PC-3 (cell line): ENCODE data around the gene RTN3. TPM values are rescaled to one million over a fixed set of nuclear protein-coding genes. Genes with fewer than 3 reads are reported as not detected.

Source experiments
- ATAC-seq: fragments of 200-7000 bp; cut with Tn5 transposase; 2 replicates; pipeline ENCODE4 v1.9.1; 2020; ENCODE audit warnings: mild to moderate bottlenecking, moderate library complexity
- BruUV-seq: library from RNA; stranded (reverse); fragments of 400-500 nt; replicated peaks from 2 replicates; lab custom pipeline; 2021; lab: Mats Ljungman, UMichigan
- CTCF ChIA-PET: fragments of 300-600 bp; sonication (Branson Sonifier 250); formaldehyde crosslinking; loops from one replicate; lab custom pipeline; 2022; ENCODE audit warnings: antibody characterized with exemption; lab: Charles Lee
- POLR2A ChIA-PET: fragments of 300-600 bp; sonication (Branson Sonifier 250); formaldehyde crosslinking; loops from one replicate; lab custom pipeline; 2022; ENCODE audit warnings: antibody characterized with exemption; ENCODE audit not compliant: unreplicated experiment; lab: Charles Lee
- DNase-seq: peaks from one replicate; pipeline ENCODE4 v3.0.0-alpha.2; 2015
- H2AFZ ChIP-seq: fragments of 300-600 bp; sonication (generic); 2 replicates; pipeline ENCODE4 v1.6.0; 2016; ENCODE audit warnings: antibody characterized with exemption, low read length
- H3F3A ChIP-seq: fragments of 300-600 bp; sonication (generic); one replicate; pipeline ENCODE4 v1.6.0; 2017; ENCODE audit warnings: antibody characterized with exemption, low read length, control low read depth, mild to moderate bottlenecking; ENCODE audit not compliant: unreplicated experiment
- H3K27ac ChIP-seq: fragments of 300-600 bp; sonication (generic); 2 replicates; pipeline ENCODE4 v1.5.1; 2016; ENCODE audit warnings: mild to moderate bottlenecking, low read length
- H3K27me3 ChIP-seq: fragments of 300-600 bp; sonication (generic); 2 replicates; pipeline ENCODE4 v1.6.1; 2016; ENCODE audit warnings: low read length, mixed read lengths
- H3K36me3 ChIP-seq: fragments of 300-600 bp; sonication (generic); 2 replicates; pipeline ENCODE4 v1.6.1; 2016; ENCODE audit warnings: low read depth, mixed run types, low read length, mixed read lengths
- H3K4me1 ChIP-seq: fragments of 300-600 bp; sonication (generic); 2 replicates; pipeline ENCODE4 v1.5.1; 2016; ENCODE audit warnings: low read length; ENCODE audit not compliant: insufficient read depth
- H3K4me2 ChIP-seq: fragments of 300-600 bp; sonication (generic); 2 replicates; pipeline ENCODE4 v1.6.0; 2016; ENCODE audit warnings: low read length
- H3K4me3 ChIP-seq: fragments of 300-600 bp; sonication (generic); 2 replicates; pipeline ENCODE4 v1.5.1; 2016; ENCODE audit warnings: mild to moderate bottlenecking, low read length, mixed read lengths
- H3K79me2 ChIP-seq: fragments of 300-600 bp; sonication (generic); 2 replicates; pipeline ENCODE4 v1.6.1; 2017; ENCODE audit warnings: low read length, mixed read lengths
- H3K9ac ChIP-seq: fragments of 300-600 bp; sonication (generic); 2 replicates; pipeline ENCODE4 v1.6.0; 2016; ENCODE audit warnings: mild to moderate bottlenecking, low read length
- H3K9me2 ChIP-seq: fragments of 300-600 bp; sonication (generic); replicated peaks from 2 replicates; pipeline ENCODE4 v1.6.1; 2016; ENCODE audit warnings: mixed run types, low read length, mixed read lengths
- H3K9me3 ChIP-seq: fragments of 300-600 bp; sonication (generic); 2 replicates; pipeline ENCODE4 v1.6.1; 2016; ENCODE audit warnings: low read length, mixed read lengths
- H4K20me1 ChIP-seq: fragments of 300-600 bp; sonication (generic); 2 replicates; pipeline ENCODE4 v1.6.1; 2016; ENCODE audit warnings: low read length, mixed read lengths
- EZH2 ChIP-seq: fragments of 300-600 bp; sonication (generic); IDR thresholded peaks from one replicate; pipeline ENCODE4 v1.6.1; 2017; ENCODE audit warnings: antibody characterized with exemption, mild to moderate bottlenecking, low read length; ENCODE audit not compliant: unreplicated experiment
- EZH2phosphoT487 ChIP-seq: fragments of 300-600 bp; sonication (generic); IDR thresholded peaks from 2 replicates; pipeline ENCODE4 v1.6.1; 2018; ENCODE audit warnings: mild to moderate bottlenecking, antibody characterized with exemption, low read length, borderline replicate concordance
- intact Hi-C: fragments of 100-400 bp; cut with micrococcal nuclease; formaldehyde crosslinking; loops from 2 replicates; pipeline ENCODE4 v1.9.0; 2023
- total RNA-seq: library from RNA; depleted of rRNA; stranded (reverse); fragments of >200 nt; gene quantifications from 2 replicates; pipeline ENCODE4 v1.2.3, GENCODE V29; 2014
- TF ChIP-seq, protein P1 (sequence below): fragments of 300-600 bp; sonication (generic); conservative IDR thresholded peaks from 2 replicates; pipeline ENCODE4 v1.5.1; 2017; ENCODE audit warnings: antibody characterized with exemption, low read depth, mild to moderate bottlenecking, low read length

Gene RTN3
- total RNA-seq, 1 experiment from 2014 or later = 100 TPM

DNA sequence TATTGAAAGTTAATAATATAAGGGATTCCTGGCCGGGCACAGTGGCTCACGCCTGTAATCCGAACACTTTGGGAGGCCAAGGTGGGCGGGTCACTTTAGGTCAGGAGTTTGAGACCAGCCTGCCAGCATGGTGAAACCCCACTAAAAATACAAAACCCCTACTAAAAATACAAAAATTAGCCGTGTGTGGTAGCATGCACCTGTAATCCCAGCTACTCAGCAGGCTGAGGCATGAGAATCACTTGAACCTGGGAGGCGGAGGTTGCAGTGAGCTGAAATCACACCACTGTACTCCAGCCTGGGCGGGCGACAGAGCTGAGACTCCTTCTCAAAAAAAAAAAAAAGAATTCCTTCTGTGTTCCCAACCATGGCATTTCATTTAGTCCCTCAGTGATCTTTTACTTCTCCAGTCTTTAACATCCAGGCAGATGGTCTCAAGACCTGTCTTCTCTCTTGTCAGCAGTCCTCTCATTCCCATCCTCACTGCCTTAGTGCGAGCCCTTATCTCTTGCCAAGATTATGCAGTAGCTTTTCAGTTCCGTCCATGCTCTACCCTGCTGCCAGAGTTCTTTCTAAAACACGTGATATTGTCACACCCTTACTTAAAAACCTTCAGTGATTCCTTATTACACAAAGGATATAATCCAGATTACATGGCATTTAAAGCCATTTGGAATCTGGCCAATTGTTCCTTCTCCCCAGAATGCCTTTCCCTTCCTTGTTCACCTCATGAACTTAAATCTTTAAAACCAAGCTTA is 17.9 kb downstream of the RTN3 start:
- Histone ChIP-seq H4K20me1 (peaks cover 4% of the 10 kb centered on the region; the same call in 1 of the 2 replicates), H3K4me1 (no peaks in the 10 kb centered on the region), H3K9me3 (no peaks in the 10 kb centered on the region), H3F3A (no peaks in the 10 kb centered on the region), H3K4me2 (no peak overlapping the region), H3K36me3 (no peaks in the 10 kb centered on the region), H3K4me3 (no peak overlapping the region), H3K27me3 (no peaks in the 10 kb centered on the region), H2AFZ (no peak overlapping the region), H3K27ac (no peak overlapping the region), H3K79me2 (peaks cover 71% of the 10 kb centered on the region), H3K9ac (no peak overlapping the region), H3K9me2 (no peaks in the 10 kb centered on the region)
- ChIA-PET POLR2A (no interaction called here), CTCF (no interaction called here)
- ATAC-seq = no peak
- no peak for DNase-seq
- no TSS peak for BruUV-seq
- intact Hi-C loops = no loop called here
- TF ChIP-seq EZH2phosphoT487 (no peak), EZH2 (no peak)
- TF ChIP-seq, protein P1, sequence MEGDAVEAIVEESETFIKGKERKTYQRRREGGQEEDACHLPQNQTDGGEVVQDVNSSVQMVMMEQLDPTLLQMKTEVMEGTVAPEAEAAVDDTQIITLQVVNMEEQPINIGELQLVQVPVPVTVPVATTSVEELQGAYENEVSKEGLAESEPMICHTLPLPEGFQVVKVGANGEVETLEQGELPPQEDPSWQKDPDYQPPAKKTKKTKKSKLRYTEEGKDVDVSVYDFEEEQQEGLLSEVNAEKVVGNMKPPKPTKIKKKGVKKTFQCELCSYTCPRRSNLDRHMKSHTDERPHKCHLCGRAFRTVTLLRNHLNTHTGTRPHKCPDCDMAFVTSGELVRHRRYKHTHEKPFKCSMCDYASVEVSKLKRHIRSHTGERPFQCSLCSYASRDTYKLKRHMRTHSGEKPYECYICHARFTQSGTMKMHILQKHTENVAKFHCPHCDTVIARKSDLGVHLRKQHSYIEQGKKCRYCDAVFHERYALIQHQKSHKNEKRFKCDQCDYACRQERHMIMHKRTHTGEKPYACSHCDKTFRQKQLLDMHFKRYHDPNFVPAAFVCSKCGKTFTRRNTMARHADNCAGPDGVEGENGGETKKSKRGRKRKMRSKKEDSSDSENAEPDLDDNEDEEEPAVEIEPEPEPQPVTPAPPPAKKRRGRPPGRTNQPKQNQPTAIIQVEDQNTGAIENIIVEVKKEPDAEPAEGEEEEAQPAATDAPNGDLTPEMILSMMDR = no peak

DNA sequence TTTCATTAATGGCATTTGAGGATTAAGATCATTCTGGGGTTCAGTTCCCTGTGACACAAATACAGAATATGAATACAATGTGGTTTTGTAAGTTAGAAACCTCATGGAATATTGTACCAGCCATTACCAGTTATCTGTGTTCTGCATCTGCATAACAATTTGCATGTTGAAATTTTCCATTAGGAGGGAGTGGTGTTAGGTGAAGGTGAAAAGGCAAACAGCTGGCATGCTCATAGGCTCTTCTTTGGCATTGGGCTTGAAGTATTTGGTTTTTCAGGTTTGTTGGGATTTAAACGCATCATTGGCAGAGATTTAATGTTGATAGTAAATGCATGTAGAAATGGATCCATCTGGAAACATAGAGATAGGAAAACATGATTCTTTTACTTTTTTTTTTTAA is 18.6 kb downstream of the RTN3 start:
- no peaks in the 10 kb centered on the region for H3K36me3 ChIP-seq
- TF ChIP-seq, protein P1 = no peak
- TF ChIP-seq EZH2phosphoT487 (no peak), EZH2 (no peak)
- BruUV-seq = no TSS peak
- no peak overlapping the region for H2AFZ ChIP-seq
- no peak for ATAC-seq
- no peak overlapping the region for H3K27ac ChIP-seq
- H3K4me2 ChIP-seq = no peak overlapping the region
- no peaks in the 10 kb centered on the region for H3K9me3 ChIP-seq
- H3K4me3 ChIP-seq = no peak overlapping the region
- intact Hi-C loops = no loop called here
- no peak for DNase-seq
- H3F3A ChIP-seq = no peaks in the 10 kb centered on the region
- H4K20me1 ChIP-seq = peaks cover 7% of the 10 kb centered on the region; the same call in 1 of the 2 replicates
- H3K79me2 ChIP-seq = peaks cover 71% of the 10 kb centered on the region
- POLR2A ChIA-PET = no interaction called here
- no peaks in the 10 kb centered on the region for H3K27me3 ChIP-seq
- CTCF ChIA-PET = interaction anchor here (0.6 to 0.7 kb wide), 2 partner anchors 19 to 28 kb away, joined by 5 read pairs; partner anchors contain the start of gene RTN3
- no peaks in the 10 kb centered on the region for H3K9me2 ChIP-seq
- H3K4me1 ChIP-seq = no peaks in the 10 kb centered on the region
- no peak overlapping the region for H3K9ac ChIP-seq

DNA sequence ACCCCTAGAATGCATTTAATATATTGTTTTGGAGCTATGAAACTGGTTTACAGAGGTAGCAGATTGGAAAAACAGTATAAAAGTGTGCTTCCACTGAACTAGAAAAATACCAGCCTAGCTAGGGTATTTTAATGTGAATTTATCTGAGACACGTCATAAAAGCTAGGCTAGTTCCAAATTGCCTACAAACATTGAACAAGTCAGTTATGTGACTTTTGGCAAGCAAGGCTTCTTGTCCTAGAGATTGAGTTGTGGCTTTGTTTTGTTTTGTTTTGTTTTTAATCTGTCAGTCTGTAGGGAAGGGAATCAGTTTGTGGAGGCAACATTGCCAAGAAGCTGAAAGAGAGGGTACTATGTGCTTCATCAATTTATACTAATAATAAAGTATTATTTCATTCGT is 24.2 kb downstream of the RTN3 start:
- Histone ChIP-seq H3K4me2 (no peak overlapping the region), H2AFZ (no peak overlapping the region), H4K20me1 (peaks cover 16% of the 10 kb centered on the region), H3K9me2 (no peaks in the 10 kb centered on the region), H3K4me3 (no peak overlapping the region), H3K27ac (no peak overlapping the region), H3F3A (no peaks in the 10 kb centered on the region), H3K79me2 (peaks cover 83% of the 10 kb centered on the region), H3K4me1 (no peaks in the 10 kb centered on the region), H3K9me3 (no peaks in the 10 kb centered on the region), H3K9ac (no peak overlapping the region), H3K27me3 (no peaks in the 10 kb centered on the region), H3K36me3 (no peaks in the 10 kb centered on the region)
- ATAC-seq (no peak), DNase-seq (no peak)
- POLR2A ChIA-PET = no interaction called here
- CTCF ChIA-PET = no interaction called here
- intact Hi-C loops = no loop called here
- TF ChIP-seq, protein P1 = no peak
- TF ChIP-seq EZH2phosphoT487 = no peak
- no peak for TF ChIP-seq EZH2
- no TSS peak for BruUV-seq
